ENCODE results near the gene GCLM. TPM values are rescaled to one million over a fixed set of nuclear protein-coding genes. Genes with fewer than 3 reads are reported as not detected.

The GCLM gene
- total and polyA plus RNA-seq, 2 of the 4 experiments (the other 2 are of a cell fraction) = 15.5 to 20.1 TPM

DNA sequence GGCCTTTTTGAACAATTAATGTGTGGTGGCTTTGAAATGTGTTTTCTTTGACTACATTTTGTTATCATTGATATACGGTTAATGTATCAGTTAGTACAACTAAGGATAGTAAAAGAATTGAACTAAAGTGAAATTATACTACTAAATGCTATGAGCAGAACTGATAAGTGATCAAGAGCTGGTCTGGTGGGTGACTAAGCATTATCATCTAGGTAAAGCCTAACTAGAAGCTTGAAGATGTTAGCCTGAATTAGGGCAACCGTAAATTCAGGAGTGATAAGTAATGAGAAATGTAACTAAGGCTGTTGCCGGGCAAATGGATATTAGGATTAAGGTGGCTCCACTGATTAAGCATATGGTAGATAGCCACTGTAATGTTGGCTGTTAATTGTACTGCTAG lies 16.0 kb upstream of the GCLM start:
- Histone ChIP-seq H3K9ac (ENCODE audit: low read depth, low read length) (no peak overlapping the region), H2BK120ac (ENCODE audit: low read depth, low read length) (no peak overlapping the region), H3K36me3 (ENCODE audit: control insufficient read depth, insufficient read depth, low read length) (no peaks in the 10 kb centered on the region), H2BK5ac (ENCODE audit: low read depth, low read length, poor library complexity, severe bottlenecking) (no peak overlapping the region), H3K27ac (ENCODE audit: insufficient read depth, low read length) (no peak overlapping the region), H3K79me1 (ENCODE audit: low read depth in 1 of 2, low read length in 2 of 2) (no peaks in the 10 kb centered on the region), H3K18ac (ENCODE audit: low read depth, low read length) (no peak overlapping the region), H3K56ac (ENCODE audit: extremely low read depth, insufficient read depth, low read length) (no peak overlapping the region), H3K4ac (ENCODE audit: low read depth, low read length) (no peak overlapping the region), H3K14ac (replicated peaks; ENCODE audit: low read depth, low read length) (no peak overlapping the region), H2BK20ac (ENCODE audit: low read depth, low read length) (no peak overlapping the region), H3K9me1 (ENCODE audit: insufficient read depth, low read length) (no peaks in the 10 kb centered on the region), H2AK9ac (replicated peaks; ENCODE audit: low read depth, low read length, poor library complexity) (no peak overlapping the region), H2BK15ac (ENCODE audit: low read depth, low read length) (no peak overlapping the region), H4K91ac (ENCODE audit: insufficient read depth, low read depth, low read length) (no peak overlapping the region), H3K4me1 (ENCODE audit: control insufficient read depth, insufficient read depth, low read length) (no peaks in the 10 kb centered on the region), H3K4me3 (ENCODE audit: insufficient read depth, low read depth, low read length) (no peak overlapping the region), H3K4me2 (ENCODE audit: low read depth, low read length) (no peak overlapping the region), H3K9me3 (ENCODE audit: control insufficient read depth, insufficient read depth, low read length) (peaks cover 2% of the 10 kb centered on the region; the same call in 1 of the 2 replicates), H4K8ac (ENCODE audit: low read depth in 2 of 2, low read length in 2 of 2) (no peak overlapping the region), H3K23ac (ENCODE audit: low read depth, low read length) (no peak overlapping the region), H4K20me1 (ENCODE audit: insufficient read depth, low read length) (no peaks in the 10 kb centered on the region), H3K27me3 (ENCODE audit: control insufficient read depth, insufficient read depth, low read length) (peaks cover 5% of the 10 kb centered on the region; the same call in 1 of the 2 replicates), H2AK5ac (ENCODE audit: low read depth, low read length) (no peak overlapping the region), H4K5ac (ENCODE audit: low read depth, low read length) (no peak overlapping the region), H2AFZ (replicated peaks; ENCODE audit: low read length, poor library complexity) (no peak overlapping the region)
- WGBS, 2 experiments (ENCODE audit: extremely low coverage in 2 of 2, insufficient read length in 1 of 2) = no CpG with 5 or more reads among the region's 3 CpGs
- ATAC-seq (ENCODE audit: low read depth) = no peak
- in situ Hi-C loops (cut with MboI; ENCODE audit: low sequenced_read_pairs) = no loop called here
- dilution Hi-C loops (cut with HindIII; ENCODE audit: low sequenced_read_pairs, unreplicated experiment) = no loop called here
- TF ChIP-seq MAFK (IDR thresholded peaks at IDR 0.05; ENCODE audit: low read depth, low read length) (no peak), CHD1 (IDR thresholded peaks at IDR 0.05; ENCODE audit: low read depth, low read length) (no peak)
- POLR2A ChIA-PET (ENCODE audit: unreplicated experiment) = no interaction called here
- DNase-seq = no peak
- no TSS peak for BruUV-seq (replicated peaks)
- CTCF ChIA-PET = no interaction called here
- intact Hi-C loops (cut with micrococcal nuclease) = no loop called here
